ENCODE data around the gene STK35.

The STK35 gene

DNA sequence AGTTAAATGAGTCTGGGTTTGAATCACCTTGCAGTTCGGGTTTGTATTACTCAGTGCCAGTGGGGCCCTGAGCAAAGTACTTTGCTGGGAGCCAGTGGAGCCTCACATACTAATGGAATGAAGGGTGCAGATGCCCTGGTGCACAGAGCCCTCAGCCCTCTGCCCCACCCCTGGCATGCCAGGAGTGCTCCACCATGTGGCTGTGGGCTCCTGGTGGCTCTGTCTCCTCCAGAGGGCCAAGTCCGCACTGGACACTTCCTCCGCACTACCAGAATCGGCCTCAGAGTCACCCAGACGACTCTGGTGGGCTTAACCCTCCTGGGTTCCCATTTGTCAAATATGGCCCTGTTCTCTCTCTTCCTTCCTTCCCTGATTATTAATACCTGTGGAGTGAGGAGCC, 94.0 kb downstream of the STK35 start:
- DNase-seq, result no peak

DNA sequence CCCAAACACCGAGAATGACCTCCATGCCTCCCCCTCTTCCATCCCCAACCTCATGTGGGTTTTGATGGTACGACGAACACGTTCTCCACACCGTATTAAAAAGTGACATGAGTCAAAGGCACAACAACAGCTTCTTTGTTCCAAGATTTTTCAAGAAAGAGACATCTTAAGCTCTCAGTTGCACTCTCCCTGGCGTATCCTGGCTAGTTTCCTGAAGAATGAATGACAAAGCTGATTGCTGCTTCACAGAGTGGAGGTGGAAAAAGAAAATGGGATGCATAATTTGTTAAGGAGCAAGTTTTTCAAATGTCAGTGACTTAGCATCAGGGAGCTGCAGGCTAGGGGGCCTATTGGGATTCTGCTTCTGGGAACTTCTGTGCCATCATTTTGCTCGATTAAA, 95.5 kb downstream of the STK35 start:
- DNase-seq, result no peak
